ENCODE results near the gene SYT13. TPM values are rescaled to one million over a fixed set of nuclear protein-coding genes. Genes with fewer than 3 reads are reported as not detected.

The SYT13 gene
- total and polyA plus RNA-seq, 10 of the 15 experiments (the other 5 are each of a cell fraction or from before 2014, with no cell fraction given) = not detected

DNA sequence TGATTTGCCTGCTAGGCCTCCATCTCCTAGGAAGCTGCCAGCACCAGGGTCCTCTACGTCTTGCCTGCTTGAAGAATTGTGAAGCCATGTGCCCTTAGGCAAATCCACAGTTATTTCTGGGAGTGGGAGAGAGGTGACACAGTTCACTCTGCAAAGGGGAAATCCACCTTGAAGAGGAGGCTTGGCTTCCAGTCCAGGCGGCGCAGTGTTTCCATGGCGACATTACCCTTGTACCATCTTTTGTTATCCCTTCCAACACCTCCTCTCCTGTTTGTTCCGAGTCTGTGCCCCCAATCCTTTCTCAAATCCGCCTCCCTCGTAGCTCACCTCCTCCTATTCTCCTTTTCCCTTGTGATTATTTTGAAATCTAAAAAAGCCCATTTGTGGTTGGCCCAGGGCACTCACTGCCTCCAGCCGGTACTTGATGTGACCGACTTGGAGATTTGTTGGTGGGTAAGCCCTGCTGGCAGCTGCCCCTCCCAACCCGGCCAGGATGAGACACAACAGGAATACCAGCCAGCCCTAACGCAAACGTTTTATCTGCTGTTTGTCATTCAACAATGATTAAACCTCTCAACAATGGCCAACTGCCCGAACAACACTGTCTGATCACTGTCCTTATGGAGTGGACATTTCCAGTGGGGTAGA, 18.4 kb downstream of the SYT13 start:
- FAIRE-seq = no peak

More for the DNA sequence above, 18.4 kb downstream of the SYT13 start:
- no TSS peak for BruUV-seq (replicated peaks)
- DNase-seq (ENCODE audit: low read depth, low spot score) (no peak), ATAC-seq (no peak)
- no peak overlapping the region for H3K4me2 ChIP-seq (ENCODE audit: control insufficient read depth, insufficient read depth)
- H3K9ac ChIP-seq (ENCODE audit: control insufficient read depth, insufficient read depth, low read length) = no peak overlapping the region
- no peak overlapping the region for H3K4me3 ChIP-seq
- TF ChIP-seq ZNF207 (IDR thresholded peaks at IDR 0.05; ENCODE audit: borderline replicate concordance) (no peak), KLF5 (IDR thresholded peaks at IDR 0.05; ENCODE audit: partially characterized antibody) (no peak), CBX5 (IDR thresholded peaks at IDR 0.05; ENCODE audit: low read depth) (no peak), TCF7 (IDR thresholded peaks at IDR 0.05; ENCODE audit: borderline replicate concordance) (no peak), NFIC (IDR thresholded peaks at IDR 0.05; ENCODE audit: low read depth, low read length) (no peak), SMAD1 (IDR thresholded peaks at IDR 0.05; ENCODE audit: low read depth, partially characterized antibody) (no peak), ZZZ3 (IDR thresholded peaks at IDR 0.05; ENCODE audit: control insufficient read depth, insufficient read length, low read depth) (no peak), BCL11A (IDR thresholded peaks at IDR 0.05; ENCODE audit: low read depth, low read length) (no peak), CBX3 (IDR thresholded peaks at IDR 0.05; ENCODE audit: borderline replicate concordance, low read depth) (no peak), TCF3 (IDR thresholded peaks at IDR 0.05; ENCODE audit: borderline replicate concordance, insufficient read depth, low read depth, low read length) (no peak), TCF12 (IDR thresholded peaks at IDR 0.05; ENCODE audit: low read depth, low read length) (no peak), FOS (IDR thresholded peaks at IDR 0.05; ENCODE audit: borderline replicate concordance, extremely low read depth, insufficient read length) (no peak), EZH2 (IDR thresholded peaks at IDR 0.05; ENCODE audit: borderline replicate concordance, control insufficient read depth, low read depth, low read length) (no peak), NRF1 (conservative IDR thresholded peaks at IDR 0.05; ENCODE audit: low read depth, low read length) (no peak), EP300 (IDR thresholded peaks at IDR 0.05; ENCODE audit: borderline replicate concordance in 1 of 2, control insufficient read depth in 1 of 2, low read depth in 2 of 2, low read length in 2 of 2) (no peak), GATAD2B (conservative IDR thresholded peaks at IDR 0.05; ENCODE audit: low read depth) (no peak)
- TF ChIP-seq, protein P1, sequence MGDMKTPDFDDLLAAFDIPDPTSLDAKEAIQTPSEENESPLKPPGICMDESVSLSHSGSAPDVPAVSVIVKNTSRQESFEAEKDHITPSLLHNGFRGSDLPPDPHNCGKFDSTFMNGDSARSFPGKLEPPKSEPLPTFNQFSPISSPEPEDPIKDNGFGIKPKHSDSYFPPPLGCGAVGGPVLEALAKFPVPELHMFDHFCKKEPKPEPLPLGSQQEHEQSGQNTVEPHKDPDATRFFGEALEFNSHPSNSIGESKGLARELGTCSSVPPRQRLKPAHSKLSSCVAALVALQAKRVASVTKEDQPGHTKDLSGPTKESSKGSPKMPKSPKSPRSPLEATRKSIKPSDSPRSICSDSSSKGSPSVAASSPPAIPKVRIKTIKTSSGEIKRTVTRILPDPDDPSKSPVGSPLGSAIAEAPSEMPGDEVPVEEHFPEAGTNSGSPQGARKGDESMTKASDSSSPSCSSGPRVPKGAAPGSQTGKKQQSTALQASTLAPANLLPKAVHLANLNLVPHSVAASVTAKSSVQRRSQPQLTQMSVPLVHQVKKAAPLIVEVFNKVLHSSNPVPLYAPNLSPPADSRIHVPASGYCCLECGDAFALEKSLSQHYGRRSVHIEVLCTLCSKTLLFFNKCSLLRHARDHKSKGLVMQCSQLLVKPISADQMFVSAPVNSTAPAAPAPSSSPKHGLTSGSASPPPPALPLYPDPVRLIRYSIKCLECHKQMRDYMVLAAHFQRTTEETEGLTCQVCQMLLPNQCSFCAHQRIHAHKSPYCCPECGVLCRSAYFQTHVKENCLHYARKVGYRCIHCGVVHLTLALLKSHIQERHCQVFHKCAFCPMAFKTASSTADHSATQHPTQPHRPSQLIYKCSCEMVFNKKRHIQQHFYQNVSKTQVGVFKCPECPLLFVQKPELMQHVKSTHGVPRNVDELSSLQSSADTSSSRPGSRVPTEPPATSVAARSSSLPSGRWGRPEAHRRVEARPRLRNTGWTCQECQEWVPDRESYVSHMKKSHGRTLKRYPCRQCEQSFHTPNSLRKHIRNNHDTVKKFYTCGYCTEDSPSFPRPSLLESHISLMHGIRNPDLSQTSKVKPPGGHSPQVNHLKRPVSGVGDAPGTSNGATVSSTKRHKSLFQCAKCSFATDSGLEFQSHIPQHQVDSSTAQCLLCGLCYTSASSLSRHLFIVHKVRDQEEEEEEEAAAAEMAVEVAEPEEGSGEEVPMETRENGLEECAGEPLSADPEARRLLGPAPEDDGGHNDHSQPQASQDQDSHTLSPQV (IDR thresholded peaks at IDR 0.05) = no peak
- TF ChIP-seq, protein P2, sequence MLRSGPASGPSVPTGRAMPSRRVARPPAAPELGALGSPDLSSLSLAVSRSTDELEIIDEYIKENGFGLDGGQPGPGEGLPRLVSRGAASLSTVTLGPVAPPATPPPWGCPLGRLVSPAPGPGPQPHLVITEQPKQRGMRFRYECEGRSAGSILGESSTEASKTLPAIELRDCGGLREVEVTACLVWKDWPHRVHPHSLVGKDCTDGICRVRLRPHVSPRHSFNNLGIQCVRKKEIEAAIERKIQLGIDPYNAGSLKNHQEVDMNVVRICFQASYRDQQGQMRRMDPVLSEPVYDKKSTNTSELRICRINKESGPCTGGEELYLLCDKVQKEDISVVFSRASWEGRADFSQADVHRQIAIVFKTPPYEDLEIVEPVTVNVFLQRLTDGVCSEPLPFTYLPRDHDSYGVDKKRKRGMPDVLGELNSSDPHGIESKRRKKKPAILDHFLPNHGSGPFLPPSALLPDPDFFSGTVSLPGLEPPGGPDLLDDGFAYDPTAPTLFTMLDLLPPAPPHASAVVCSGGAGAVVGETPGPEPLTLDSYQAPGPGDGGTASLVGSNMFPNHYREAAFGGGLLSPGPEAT (IDR thresholded peaks at IDR 0.05; ENCODE audit: low read depth) = no peak
- no peak overlapping the region for H3K27ac ChIP-seq (ENCODE audit: control insufficient read depth, insufficient read depth)
- WGBS (ENCODE audit: insufficient coverage, insufficient replicate concordance, low lambda C conversion rate, missing lambda C conversion rate) = 48% methylated on average over 13 of the region's 13 CpGs
- in situ Hi-C loops (cut with MboI) = no loop called here
- no peak overlapping the region for H2AFZ ChIP-seq (ENCODE audit: control insufficient read depth, low read depth, low read length)
- intact Hi-C loops (cut with micrococcal nuclease; ENCODE audit: unreplicated experiment) = no loop called here
- H3K36me3 ChIP-seq (ENCODE audit: control insufficient read depth in 2 of 2, insufficient read depth in 2 of 2, low read length in 1 of 2) = no peaks in the 10 kb centered on the region
- POLR2A ChIA-PET = no interaction called here
- H4K20me1 ChIP-seq (ENCODE audit: control insufficient read depth, insufficient read depth) = no peaks in the 10 kb centered on the region
- H3K27me3 ChIP-seq (replicated peaks in 1 of 2; ENCODE audit: control insufficient read depth in 2 of 2, insufficient read depth in 2 of 2, low read length in 1 of 2) = peaks cover 0 to 5% of the 10 kb centered on the region in 2 experiments
- SMC1A ChIA-PET (ENCODE audit: uncharacterized antibody, unreplicated experiment) = no interaction called here
- CTCF ChIA-PET = interaction anchor here (0.6 kb wide), 1 partner anchor 237 kb away, joined by 3 read pairs; no protein-coding TSS in a partner anchor
- no peaks in the 10 kb centered on the region for H3K4me1 ChIP-seq (ENCODE audit: control insufficient read depth, insufficient read depth, low read length)
- H3K79me2 ChIP-seq (ENCODE audit: control insufficient read depth, insufficient read depth, low read length) = no peaks in the 10 kb centered on the region
- RAD21 ChIA-PET (ENCODE audit: unreplicated experiment) = no interaction called here
- H3K9me3 ChIP-seq (replicated peaks; ENCODE audit: control insufficient read depth, insufficient read depth, low read length) = no peaks in the 10 kb centered on the region

Measured in GM12878 (cell line).